Panc1 (cell line): ENCODE data around the gene KRTAP4-4. TPM values are rescaled to one million over a fixed set of nuclear protein-coding genes. Genes with fewer than 3 reads are reported as not detected.

Experiments
- ATAC-seq: fragments of 200-7000 bp; cut with Tn5 transposase; 2 replicates; pipeline ENCODE4 v1.9.1; 2020; ENCODE audit warnings: mild to moderate bottlenecking, moderate library complexity
- BruUV-seq: library from RNA; stranded (reverse); fragments of 400-500 nt; replicated peaks from 2 replicates; lab custom pipeline; 2021; lab: Mats Ljungman, UMichigan
- CTCF ChIA-PET: fragments of 300-600 bp; sonication (Branson Sonifier 250); formaldehyde crosslinking; loops from one replicate; lab custom pipeline; 2022; ENCODE audit warnings: antibody characterized with exemption; lab: Charles Lee
- POLR2A ChIA-PET: fragments of 300-600 bp; sonication (Branson Sonifier 250); formaldehyde crosslinking; loops from one replicate; lab custom pipeline; 2022; ENCODE audit warnings: antibody characterized with exemption; lab: Charles Lee
- DNase-seq: peaks from one replicate; pipeline ENCODE4 v3.0.0-alpha.2; 2010; ENCODE audit warnings: low read depth, low spot score
- H3K27ac ChIP-seq: 2 replicates; pipeline ENCODE4 v1.5.1; 2011; ENCODE audit warnings: mild to moderate bottlenecking, low read length, inconsistent platforms
- H3K27me3 ChIP-seq: fragments of 200-500 bp; sonication (Bioruptor generic); 2 replicates; pipeline ENCODE4 v1.6.0; 2014; ENCODE audit warnings: low read length, inconsistent platforms; ENCODE audit not compliant: control insufficient read depth, insufficient read depth
- H3K36me3 ChIP-seq: fragments of 200-500 bp; sonication (Bioruptor generic); 2 replicates; pipeline ENCODE4 v1.5.1; 2014; ENCODE audit warnings: inconsistent platforms, mild to moderate bottlenecking, low read length, moderate library complexity; ENCODE audit not compliant: control insufficient read depth, insufficient read depth
- H3K4me1 ChIP-seq: 2 replicates; pipeline ENCODE4 v1.5.1; 2011; ENCODE audit warnings: inconsistent platforms, mild to moderate bottlenecking, low read length, moderate library complexity; ENCODE audit not compliant: control insufficient read depth, insufficient read depth
- H3K4me3 ChIP-seq, 2 experiments: 2 replicates each; pipeline ENCODE4 v1.5.1; 2011 to 2012; ENCODE audit warnings: low read depth in 2 of 2, low read length in 2 of 2, mild to moderate bottlenecking in 2 of 2, inconsistent platforms in 1 of 2, moderate library complexity in 1 of 2
- H3K9me3 ChIP-seq: fragments of 200-500 bp; sonication (Bioruptor generic); 2 replicates; pipeline ENCODE4 v1.5.1; 2014; ENCODE audit warnings: low read depth, mild to moderate bottlenecking, inconsistent platforms, low read length, moderate library complexity; ENCODE audit not compliant: control insufficient read depth, insufficient read depth
- CTCF ChIP-seq: fragments of 450-650 bp; IDR thresholded peaks from 2 replicates; pipeline ENCODE4 v1.5.1; 2017; ENCODE audit warnings: mild to moderate bottlenecking
- POLR2AphosphoS5 ChIP-seq: IDR thresholded peaks from 2 replicates; pipeline ENCODE4 v1.6.1; 2012; ENCODE audit warnings: mild to moderate bottlenecking, low read depth, low read length, moderate library complexity
- SIN3A ChIP-seq: IDR thresholded peaks from 2 replicates; pipeline ENCODE4 v1.6.1; 2012; ENCODE audit warnings: low read depth, mild to moderate bottlenecking, low read length, moderate library complexity, borderline replicate concordance; ENCODE audit not compliant: insufficient read depth
- TCF7L2 ChIP-seq: IDR thresholded peaks from 2 replicates; pipeline ENCODE4 v1.6.1; 2011; ENCODE audit warnings: mild to moderate bottlenecking, low read depth, low read length, inconsistent platforms
- in situ Hi-C: cut with HindIII; loops from 2 replicates; pipeline ENCODE4 v1.10.0; 2016; ENCODE audit warnings: low sequenced_read_pairs, low pct_unique_long_range_greater_than_20kb
- intact Hi-C: fragments of 100-400 bp; cut with micrococcal nuclease; formaldehyde crosslinking; loops from one replicate; pipeline ENCODE4 v1.10.0; 2022; ENCODE audit not compliant: unreplicated experiment
- total RNA-seq: library from RNA; stranded (reverse); gene quantifications from one replicate; pipeline ENCODE4 v1.2.1, GENCODE V29; 2021; ENCODE audit not compliant: unreplicated experiment
- TF ChIP-seq, protein P1 (sequence below), 2 experiments: IDR thresholded peaks; 2 replicates each; pipeline ENCODE4 v1.6.1; 2011 to 2012; ENCODE audit warnings: low read depth in 2 of 2, control low read depth in 1 of 2, low read length in 1 of 2, mild to moderate bottlenecking in 1 of 2, moderate library complexity in 1 of 2; ENCODE audit not compliant: insufficient read depth in 1 of 2

The KRTAP4-4 gene
- total RNA-seq, 1 experiment from 2014 or later = not detected

GRCh38 chr17:41186872-41187271 lies 26.3 kb upstream of the KRTAP4-4 start:
- intact Hi-C loops = no loop called here
- DNase-seq (no peak), ATAC-seq (no peak)
- no peak for TF ChIP-seq POLR2AphosphoS5
- TF ChIP-seq, protein P1, sequence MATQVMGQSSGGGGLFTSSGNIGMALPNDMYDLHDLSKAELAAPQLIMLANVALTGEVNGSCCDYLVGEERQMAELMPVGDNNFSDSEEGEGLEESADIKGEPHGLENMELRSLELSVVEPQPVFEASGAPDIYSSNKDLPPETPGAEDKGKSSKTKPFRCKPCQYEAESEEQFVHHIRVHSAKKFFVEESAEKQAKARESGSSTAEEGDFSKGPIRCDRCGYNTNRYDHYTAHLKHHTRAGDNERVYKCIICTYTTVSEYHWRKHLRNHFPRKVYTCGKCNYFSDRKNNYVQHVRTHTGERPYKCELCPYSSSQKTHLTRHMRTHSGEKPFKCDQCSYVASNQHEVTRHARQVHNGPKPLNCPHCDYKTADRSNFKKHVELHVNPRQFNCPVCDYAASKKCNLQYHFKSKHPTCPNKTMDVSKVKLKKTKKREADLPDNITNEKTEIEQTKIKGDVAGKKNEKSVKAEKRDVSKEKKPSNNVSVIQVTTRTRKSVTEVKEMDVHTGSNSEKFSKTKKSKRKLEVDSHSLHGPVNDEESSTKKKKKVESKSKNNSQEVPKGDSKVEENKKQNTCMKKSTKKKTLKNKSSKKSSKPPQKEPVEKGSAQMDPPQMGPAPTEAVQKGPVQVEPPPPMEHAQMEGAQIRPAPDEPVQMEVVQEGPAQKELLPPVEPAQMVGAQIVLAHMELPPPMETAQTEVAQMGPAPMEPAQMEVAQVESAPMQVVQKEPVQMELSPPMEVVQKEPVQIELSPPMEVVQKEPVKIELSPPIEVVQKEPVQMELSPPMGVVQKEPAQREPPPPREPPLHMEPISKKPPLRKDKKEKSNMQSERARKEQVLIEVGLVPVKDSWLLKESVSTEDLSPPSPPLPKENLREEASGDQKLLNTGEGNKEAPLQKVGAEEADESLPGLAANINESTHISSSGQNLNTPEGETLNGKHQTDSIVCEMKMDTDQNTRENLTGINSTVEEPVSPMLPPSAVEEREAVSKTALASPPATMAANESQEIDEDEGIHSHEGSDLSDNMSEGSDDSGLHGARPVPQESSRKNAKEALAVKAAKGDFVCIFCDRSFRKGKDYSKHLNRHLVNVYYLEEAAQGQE (IDR thresholded peaks at IDR 0.05; ENCODE audit: insufficient read depth in 1 of 2, low read depth in 2 of 2, low read length in 1 of 2) = 0 out of 4 replicates have a peak, but pooled peaks have one; percentile 39
- H3K36me3 ChIP-seq = no peaks in the 10 kb centered on the region
- ChIA-PET POLR2A (no interaction called here), CTCF (no interaction called here)
- H3K27ac ChIP-seq = no peak overlapping the region
- H3K27me3 ChIP-seq = peaks cover 6% of the 10 kb centered on the region
- no peaks in the 10 kb centered on the region for H3K9me3 ChIP-seq
- BruUV-seq = no TSS peak
- in situ Hi-C loops = no loop called here
- H3K4me3 ChIP-seq = no peak overlapping the region
- H3K4me1 ChIP-seq = no peaks in the 10 kb centered on the region

DNA sequence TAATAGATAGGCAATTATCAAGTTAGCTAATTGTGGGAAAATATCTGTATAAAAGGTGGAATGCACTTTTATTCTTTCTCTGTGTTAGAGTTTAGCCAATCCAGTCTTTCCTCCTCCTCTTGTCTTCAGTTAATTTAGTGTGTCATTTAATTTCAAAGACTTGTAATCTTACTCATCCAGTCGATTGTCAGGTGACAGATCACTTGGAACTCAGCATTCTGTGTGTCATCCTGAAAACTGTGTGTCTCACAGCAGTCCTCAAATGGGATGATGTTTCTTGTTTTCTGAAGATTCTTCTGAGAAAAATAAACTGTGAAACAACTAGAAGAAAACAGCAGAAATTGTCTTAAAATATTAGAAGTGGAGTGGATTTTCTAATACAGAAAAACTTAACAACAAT lies 24.5 kb upstream of the KRTAP4-4 start:
- Histone ChIP-seq H3K4me1 (no peaks in the 10 kb centered on the region), H3K27me3 (peaks cover 6% of the 10 kb centered on the region; the same call in 1 of the 2 replicates), H3K27ac (no peak overlapping the region), H3K4me3 (no peak overlapping the region), H3K36me3 (no peaks in the 10 kb centered on the region), H3K9me3 (no peaks in the 10 kb centered on the region)
- POLR2A ChIA-PET = no interaction called here
- no peak for DNase-seq
- in situ Hi-C loops (no loop called here), intact Hi-C loops (no loop called here)
- BruUV-seq = no TSS peak
- ATAC-seq = no peak
- TF ChIP-seq POLR2AphosphoS5 (no peak), CTCF (no peak), SIN3A (no peak), TCF7L2 (no peak)
- TF ChIP-seq, protein P1 (IDR thresholded peaks at IDR 0.05; ENCODE audit: insufficient read depth in 1 of 2, low read depth in 2 of 2, low read length in 1 of 2) = no peak
- CTCF ChIA-PET = no interaction called here
